Measurements from ENCODE around the gene COA5. TPM values are rescaled to one million over a fixed set of nuclear protein-coding genes. Genes with fewer than 3 reads are reported as not detected.
A peak's percentile ranks its signal among the peaks of the same experiment; 100 is the strongest.

COA5 gene
- total RNA-seq, 3 donors from 2014 or later, result 35.4 to 50.8 (median 45.6) TPM

GRCh38 chr2:98563394-98563793 is 44.9 kb downstream of the COA5 start:
- Histone ChIP-seq H3K27me3 (no peaks in the 10 kb centered on the region), H3K4me3 (no peak overlapping the region), H3K36me3 (peaks cover 9% of the 10 kb centered on the region), H3K4me1 (no peaks in the 10 kb centered on the region), H3K27ac (no peak overlapping the region), H3K9me3 (no peaks in the 10 kb centered on the region)
- DNase-seq (ENCODE audit: low spot score in 2 of 2), result no peak
- intact Hi-C loops (cut with DNase I; ENCODE audit: low total_unique reads), result no loop called here
- no peak for TF ChIP-seq POLR2A (IDR thresholded peaks at IDR 0.05)
- TF ChIP-seq POLR2AphosphoS5 (IDR thresholded peaks at IDR 0.05), result no peak
- no peak for TF ChIP-seq CTCF (IDR thresholded peaks at IDR 0.05)

- H3K9me3 ChIP-seq, result no peaks in the 10 kb centered on the region
- no peak for DNase-seq (ENCODE audit: low spot score in 2 of 2)
- peaks cover 9% of the 10 kb centered on the region for H3K36me3 ChIP-seq
- peak overlapping the region in 1 of 2 donors; percentile 29 for H3K27ac ChIP-seq
- H3K4me3 ChIP-seq, result no peak overlapping the region
- TF ChIP-seq CTCF (IDR thresholded peaks at IDR 0.05) (no peak), POLR2AphosphoS5 (IDR thresholded peaks at IDR 0.05) (no peak), POLR2A (IDR thresholded peaks at IDR 0.05) (no peak)
- H3K27me3 ChIP-seq, result no peaks in the 10 kb centered on the region
- intact Hi-C loops (cut with DNase I; ENCODE audit: low total_unique reads), result no loop called here
- H3K4me1 ChIP-seq, result no peaks in the 10 kb centered on the region
These were observed 46.2 kb downstream of the COA5 start for GRCh38 chr2:98561902-98562695.

DNA sequence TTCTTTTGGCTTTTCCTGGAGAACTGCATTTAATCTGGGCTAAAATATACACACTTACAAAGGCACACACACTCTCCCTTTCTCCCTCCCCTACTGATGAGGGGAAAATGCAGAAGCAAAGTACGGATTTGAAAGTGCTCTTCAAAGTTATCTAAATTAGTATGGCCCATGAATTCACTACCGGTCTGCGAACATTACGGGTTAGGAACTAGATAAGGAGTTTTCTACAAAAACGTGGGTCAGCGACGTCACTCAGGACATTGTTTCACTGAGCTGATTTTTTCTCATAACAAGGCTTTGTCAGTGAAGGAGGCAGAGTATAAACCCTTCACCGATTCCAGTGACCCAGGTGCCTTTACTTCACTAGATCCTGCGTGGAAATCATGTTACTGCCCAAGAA is 47.3 kb downstream of the COA5 start:
- H3K4me1 ChIP-seq, result no peaks in the 10 kb centered on the region
- H3K27ac ChIP-seq, result no peak overlapping the region
- intact Hi-C loops (cut with DNase I; ENCODE audit: low total_unique reads), result no loop called here

GRCh38 chr2:98560256-98560771 is 48.0 kb downstream of the COA5 start:
- H3K36me3 ChIP-seq, result peaks cover 6% of the 10 kb centered on the region
- intact Hi-C loops (cut with DNase I; ENCODE audit: low total_unique reads), result no loop called here
- no peaks in the 10 kb centered on the region for H3K9me3 ChIP-seq
- no peak overlapping the region for H3K4me3 ChIP-seq
- H3K4me1 ChIP-seq, result no peaks in the 10 kb centered on the region
- DNase-seq (ENCODE audit: low spot score in 2 of 2), result no peak
- no peak overlapping the region for H3K27ac ChIP-seq
- H3K27me3 ChIP-seq, result no peaks in the 10 kb centered on the region
- TF ChIP-seq POLR2AphosphoS5 (IDR thresholded peaks at IDR 0.05) (no peak), CTCF (IDR thresholded peaks at IDR 0.05) (no peak), POLR2A (IDR thresholded peaks at IDR 0.05) (no peak)

More for the DNA sequence above, 47.3 kb downstream of the COA5 start:
- H3K27me3 ChIP-seq, result no peaks in the 10 kb centered on the region
- no peaks in the 10 kb centered on the region for H3K9me3 ChIP-seq
- TF ChIP-seq POLR2AphosphoS5 (IDR thresholded peaks at IDR 0.05), result no peak
- TF ChIP-seq POLR2A (IDR thresholded peaks at IDR 0.05), result no peak
- no peak for TF ChIP-seq CTCF (IDR thresholded peaks at IDR 0.05)
- H3K36me3 ChIP-seq, result peaks cover 9% of the 10 kb centered on the region
- H3K4me3 ChIP-seq, result no peak overlapping the region
- DNase-seq (ENCODE audit: low spot score in 2 of 2), result no peak

DNA sequence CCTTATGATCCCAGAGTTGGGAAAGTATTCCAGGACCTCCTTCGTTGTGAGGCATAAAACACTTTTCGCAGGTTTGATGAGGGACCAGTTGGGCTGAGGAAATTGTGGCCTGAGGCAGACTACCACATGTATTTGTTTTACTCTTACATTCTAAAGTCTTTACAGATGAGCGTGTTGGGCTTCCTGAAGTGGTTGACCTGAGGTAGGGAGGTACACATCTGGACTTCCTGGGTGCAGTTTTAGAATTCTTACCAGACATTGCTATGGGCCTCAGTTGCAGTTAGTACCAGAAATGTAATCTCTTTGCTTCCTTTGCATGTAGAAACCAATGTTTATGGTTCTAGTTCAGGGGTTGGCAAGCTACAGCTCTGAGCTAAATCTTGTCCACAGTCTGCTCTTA is 48.7 kb downstream of the COA5 start:
- H3K36me3 ChIP-seq, result no peaks in the 10 kb centered on the region
- no peaks in the 10 kb centered on the region for H3K27me3 ChIP-seq
- DNase-seq (ENCODE audit: low spot score in 2 of 2), result no peak
- TF ChIP-seq POLR2A (IDR thresholded peaks at IDR 0.05) (no peak), POLR2AphosphoS5 (IDR thresholded peaks at IDR 0.05) (no peak), CTCF (IDR thresholded peaks at IDR 0.05) (no peak)
- no peak overlapping the region for H3K4me3 ChIP-seq
- H3K4me1 ChIP-seq, result no peaks in the 10 kb centered on the region
- H3K9me3 ChIP-seq, result no peaks in the 10 kb centered on the region
- no peak overlapping the region for H3K27ac ChIP-seq
- intact Hi-C loops (cut with DNase I; ENCODE audit: low total_unique reads), result loop anchor here (1.0 kb wide), 1 partner anchor 20 kb away; no protein-coding TSS in a partner anchor
